HG02973 (cell line): ENCODE results near the gene DGKG.

ENCODE experiments used
- ATAC-seq: cut with Tn5 transposase; IDR thresholded peaks from one replicate; pipeline ENCODE4 v1.9.1; 2021; ENCODE audit warnings: moderate library complexity; ENCODE audit not compliant: unreplicated experiment

The DGKG gene

DNA sequence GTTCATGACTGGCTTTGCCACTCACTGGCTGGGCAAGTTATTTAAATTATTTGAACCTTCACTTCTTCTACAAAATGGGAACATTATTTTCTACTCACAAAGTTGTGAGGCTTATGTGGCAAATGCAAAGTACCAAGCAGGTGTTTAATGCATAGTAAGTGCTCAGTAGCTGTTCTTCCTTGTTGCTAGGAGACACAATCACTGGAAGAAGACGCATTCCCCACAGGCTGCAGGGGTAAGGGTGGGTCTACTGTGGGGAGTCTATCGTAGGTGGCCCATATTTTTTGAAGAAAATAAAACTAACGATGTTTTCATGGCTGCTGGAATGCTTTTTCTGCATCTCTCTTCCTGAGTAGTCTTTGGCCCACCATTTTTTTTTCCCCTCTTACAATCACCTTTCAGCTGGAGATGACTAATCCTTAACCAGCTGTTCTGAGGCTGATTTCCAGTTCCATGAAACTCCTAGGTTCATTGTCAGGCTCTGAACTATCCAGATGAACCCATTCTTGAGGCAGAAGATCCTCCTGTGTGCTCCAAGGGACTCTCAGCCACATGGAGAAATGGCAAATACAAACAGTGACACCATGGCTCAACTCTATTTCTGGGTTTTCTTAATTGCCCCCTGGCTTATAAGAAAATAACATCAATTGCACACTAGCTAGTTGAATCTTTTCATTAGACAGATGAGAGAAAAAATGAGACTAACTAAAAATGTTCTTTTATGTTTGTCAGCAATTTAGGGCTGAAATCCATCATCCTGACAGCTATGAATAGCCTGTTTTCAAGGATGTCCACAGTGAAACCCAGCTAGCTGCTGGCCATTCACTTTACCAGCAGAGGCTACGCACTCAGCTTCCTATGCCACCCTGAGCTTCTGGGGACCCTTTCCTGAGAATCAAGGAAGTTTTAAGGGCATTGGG, 144.9 kb downstream of the DGKG start:
- ATAC-seq: no peak

- no peak for ATAC-seq
These were observed 147.4 kb downstream of the DGKG start for GRCh38 chr3:186214670-186215069.

GRCh38 chr3:186213946-186214345, 148.1 kb downstream of the DGKG start:
- no peak for ATAC-seq

GRCh38 chr3:186212611-186213010, 149.4 kb downstream of the DGKG start:
- ATAC-seq: no peak

DNA sequence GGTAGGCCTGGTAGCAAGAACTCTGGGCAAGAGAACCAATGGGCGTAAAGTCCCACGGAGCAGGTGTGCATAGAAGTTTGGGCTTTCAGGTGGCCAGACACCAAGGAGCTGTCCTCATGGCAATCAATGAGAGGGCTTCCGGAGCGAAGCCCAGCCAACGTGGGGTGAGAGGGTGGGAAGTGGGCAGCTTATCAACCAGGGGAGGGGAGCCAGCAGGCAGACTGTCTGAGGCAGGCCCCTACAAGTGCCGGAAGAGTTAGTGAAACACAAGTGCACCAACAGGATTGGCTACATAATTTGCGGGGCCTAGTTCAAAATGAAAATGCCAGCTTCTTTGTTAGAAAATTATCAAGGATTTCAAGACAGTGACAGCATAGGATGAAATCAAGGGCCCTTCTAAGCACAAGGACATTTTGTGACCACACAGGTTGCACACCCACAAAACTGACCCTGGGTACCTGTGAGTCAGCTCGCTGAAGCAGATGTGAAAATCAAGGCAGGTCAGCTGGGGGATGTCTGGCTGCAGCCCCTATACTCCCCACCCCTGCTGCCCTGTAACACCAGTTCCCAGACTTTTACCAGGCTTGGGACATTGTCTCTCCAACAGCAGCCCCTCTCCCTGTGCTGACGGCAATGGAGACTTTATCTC, 151.1 kb downstream of the DGKG start:
- ATAC-seq: no peak

GRCh38 chr3:186209810-186210752, 152.0 kb downstream of the DGKG start:
- no peak for ATAC-seq

GRCh38 chr3:186208296-186208989, 153.6 kb downstream of the DGKG start:
- ATAC-seq: no peak

DNA sequence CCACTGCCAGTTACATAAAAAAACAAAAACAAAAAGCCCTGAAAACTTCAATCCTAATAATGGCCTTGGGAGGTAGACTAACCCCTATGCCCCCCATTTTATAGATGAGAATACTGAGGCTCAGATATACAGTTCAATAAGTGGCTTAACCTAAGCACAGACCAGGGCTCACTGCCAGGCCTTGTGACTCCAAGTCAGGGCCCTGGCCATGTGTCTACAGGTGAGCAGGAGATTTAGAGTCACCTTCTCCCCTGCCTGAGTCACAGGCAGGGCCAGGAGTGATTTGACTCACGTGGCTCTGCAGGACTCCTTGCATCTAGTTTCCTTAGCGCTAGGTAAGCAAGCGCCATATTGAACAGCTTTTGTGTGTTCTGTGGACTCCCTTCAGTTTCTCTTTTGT, 154.5 kb downstream of the DGKG start:
- ATAC-seq: no peak

- ATAC-seq: no peak
These were observed 161.3 kb downstream of the DGKG start for GRCh38 chr3:186200726-186201125.

DNA sequence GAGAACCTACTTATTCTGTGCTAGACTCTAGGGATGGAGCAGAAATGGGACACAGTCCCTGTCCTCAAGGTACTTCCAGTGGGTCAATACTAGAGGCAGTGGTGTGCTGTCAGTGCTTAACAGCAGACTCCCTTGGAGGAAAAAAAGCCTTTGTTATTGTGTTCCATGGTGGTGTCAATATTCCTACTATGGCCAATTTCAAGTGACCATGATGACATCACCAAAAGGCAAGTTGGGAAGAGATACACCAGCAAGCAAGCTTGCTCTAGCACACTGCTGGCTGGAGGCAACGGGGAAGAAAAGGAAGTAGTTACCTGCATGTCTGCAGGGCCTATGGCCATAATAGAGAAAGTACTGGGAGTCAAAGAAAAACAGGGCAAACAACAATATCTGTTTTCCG, 163.6 kb downstream of the DGKG start:
- ATAC-seq: no peak

DNA sequence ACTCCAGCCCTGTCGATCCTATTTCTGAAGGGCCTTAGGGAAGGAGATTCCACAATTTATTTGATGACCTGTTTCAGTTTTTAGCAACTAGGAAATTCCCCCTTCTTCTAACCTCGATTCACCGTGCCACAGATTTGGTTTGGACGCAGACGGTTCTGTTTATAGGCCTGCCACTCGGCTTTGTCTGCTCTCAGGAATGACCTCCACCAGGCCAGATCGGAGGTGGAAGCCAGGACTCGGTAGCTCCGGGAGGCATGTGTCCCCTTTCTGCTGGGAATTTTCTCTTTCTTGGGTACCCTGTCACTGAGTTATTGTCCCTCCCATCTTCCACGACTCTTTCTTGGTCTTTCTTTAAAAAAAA, 167.6 kb downstream of the DGKG start:
- ATAC-seq: no peak

GRCh38 chr3:186193534-186194450, 168.2 kb downstream of the DGKG start:
- no peak for ATAC-seq

GRCh38 chr3:186192823-186193222, 169.2 kb downstream of the DGKG start:
- no peak for ATAC-seq

GRCh38 chr3:186189492-186189891, 172.5 kb downstream of the DGKG start:
- ATAC-seq: no peak

DNA sequence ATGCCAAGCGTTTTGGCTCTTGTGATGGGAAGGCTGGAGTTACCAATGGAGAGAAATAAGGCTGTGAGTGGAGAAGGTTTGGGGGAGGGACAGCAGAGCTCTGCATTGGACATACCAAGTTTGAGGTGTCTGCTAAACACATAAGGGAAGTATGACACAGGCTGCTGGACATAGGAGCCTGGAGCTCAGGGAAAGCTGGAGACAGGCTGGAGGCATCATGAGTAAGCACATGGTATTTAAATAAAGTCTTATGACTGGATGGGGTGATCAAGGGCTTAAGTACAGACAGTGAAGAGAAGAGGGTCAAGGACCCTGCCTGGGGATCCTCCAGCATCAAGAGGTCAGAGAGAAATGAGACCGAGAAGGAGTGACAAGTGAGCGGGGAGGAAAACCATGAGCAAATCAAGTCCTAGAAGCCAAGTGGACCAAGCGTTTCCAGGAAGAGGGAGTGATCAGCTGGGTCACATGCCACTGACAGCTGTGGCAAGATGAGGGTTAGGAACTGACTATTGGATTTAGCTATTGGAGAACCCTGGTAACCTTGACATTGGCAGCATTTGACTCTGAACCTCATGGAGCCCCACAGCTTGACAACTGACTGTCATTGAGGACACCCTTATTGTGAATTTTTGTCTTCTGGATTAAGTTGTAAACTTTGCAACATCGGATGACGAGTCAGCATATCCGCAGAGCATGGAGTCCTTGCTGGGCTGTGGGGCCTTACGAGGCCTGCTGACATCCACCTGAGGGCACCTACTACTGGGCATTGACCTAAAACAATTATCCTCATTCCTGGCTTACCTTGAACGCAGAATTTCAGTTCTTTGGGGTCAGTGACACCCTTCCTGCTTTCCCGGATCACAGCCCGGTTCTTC, 174.4 kb downstream of the DGKG start:
- no peak for ATAC-seq

DNA sequence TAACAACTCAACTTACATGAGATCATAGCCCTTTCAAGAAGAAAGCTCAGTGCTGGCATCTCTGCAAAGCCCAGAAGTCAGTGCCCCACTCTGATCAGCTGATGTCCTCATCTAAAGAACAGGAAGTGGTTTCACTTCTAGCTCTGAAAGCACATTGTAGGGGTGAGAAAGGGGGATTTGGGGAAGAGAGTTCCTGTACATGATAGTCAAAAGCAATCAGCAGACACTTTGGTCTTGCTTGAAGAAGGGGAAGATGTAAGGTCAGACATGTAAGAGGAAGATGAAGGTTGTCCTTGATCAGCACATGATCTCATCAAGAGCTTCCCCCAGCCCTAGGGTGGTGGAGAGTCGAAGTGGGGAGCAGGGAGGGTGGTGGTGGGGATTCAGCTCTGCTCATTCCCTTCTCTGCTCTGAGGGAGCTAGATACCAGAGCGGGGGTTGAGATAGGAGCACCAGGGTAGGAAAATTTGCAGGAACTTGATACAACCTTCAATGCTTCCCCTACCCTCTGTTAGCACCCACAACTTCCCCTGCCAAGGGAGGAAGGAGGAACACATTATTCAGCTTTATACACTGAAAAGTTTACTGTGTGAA, 176.7 kb downstream of the DGKG start:
- ATAC-seq: no peak

DNA sequence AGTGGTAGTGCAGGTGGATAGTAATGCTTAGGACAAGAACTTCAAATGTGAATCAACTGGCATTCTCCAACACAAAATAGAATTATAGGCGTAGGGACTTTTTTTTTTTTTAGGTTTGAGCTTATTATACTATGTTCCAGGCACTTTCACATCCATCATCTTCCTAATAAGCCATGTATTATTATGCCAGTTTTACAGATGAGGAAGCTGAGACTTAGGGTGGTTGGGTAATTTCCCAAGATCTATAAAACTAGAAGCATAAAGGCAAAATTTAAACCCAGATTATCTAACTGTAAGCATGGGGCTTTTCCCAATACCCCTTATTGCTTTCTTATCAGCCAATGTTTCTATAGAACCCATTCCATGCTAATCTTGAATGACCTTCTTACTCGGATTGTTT, 178.0 kb downstream of the DGKG start:
- no peak for ATAC-seq

GRCh38 chr3:186182850-186183249, 179.2 kb downstream of the DGKG start:
- ATAC-seq: no peak
